Stimulated activated CD8-positive, alpha-beta memory T cell treated with anti-CD3 and anti-CD28 coated beads, Interleukin-15, amount 100 ng/mL, for 1 hour (primary cell): ENCODE results near the gene STK16.

Experiments
- DNase-seq: peaks from one replicate; pipeline ENCODE4 v3.0.0-alpha.2; 2020; ENCODE audit warnings: low read depth

Gene STK16

GRCh38 chr2:219289195-219289536 is 43.9 kb downstream of the STK16 start:
- no peak for DNase-seq

- no peak for DNase-seq
Measured at GRCh38 chr2:219289537-219290361, 44.5 kb downstream of the STK16 start.

- no peak for DNase-seq
Measured at GRCh38 chr2:219290381-219291171, 45.3 kb downstream of the STK16 start.

- DNase-seq = no peak
Measured at GRCh38 chr2:219291394-219291793, 46.1 kb downstream of the STK16 start.

GRCh38 chr2:219291910-219292490 is 46.7 kb downstream of the STK16 start:
- DNase-seq = no peak

GRCh38 chr2:219292616-219293015 is 47.3 kb downstream of the STK16 start:
- DNase-seq = no peak

- DNase-seq = no peak
Measured at GRCh38 chr2:219293736-219294231, 48.5 kb downstream of the STK16 start.

GRCh38 chr2:219294356-219295351 is 49.4 kb downstream of the STK16 start:
- DNase-seq = peak; percentile 70

- no peak for DNase-seq
Measured at GRCh38 chr2:219296142-219296541, 50.9 kb downstream of the STK16 start.

GRCh38 chr2:219296631-219297391 is 51.5 kb downstream of the STK16 start:
- DNase-seq = no peak

GRCh38 chr2:219297766-219298456 is 52.6 kb downstream of the STK16 start:
- no peak for DNase-seq

- peak; percentile 86 for DNase-seq
Measured at GRCh38 chr2:219298759-219299371, 53.6 kb downstream of the STK16 start.

GRCh38 chr2:219299372-219299760 is 54.1 kb downstream of the STK16 start:
- no peak for DNase-seq
